NT2/D1 (cell line): Measurements from ENCODE around the gene CNKSR3.

Experiments used
- YY1 ChIP-seq: IDR thresholded peaks from 2 replicates; pipeline ENCODE4 v1.6.1; 2011; ENCODE audit not compliant: insufficient read length, insufficient read depth
- ZNF274 ChIP-seq: IDR thresholded peaks from 2 replicates; pipeline ENCODE4 v1.6.1; 2011; ENCODE audit warnings: mild to moderate bottlenecking, low read depth, low read length

GRCh38 chr6:154394571-154394970 lies 115.9 kb downstream of the CNKSR3 start:
- TF ChIP-seq YY1 (no peak), ZNF274 (no peak)
